ENCODE results near the gene TCEAL1. TPM values are rescaled to one million over a fixed set of nuclear protein-coding genes. Genes with fewer than 3 reads are reported as not detected.
"Not testable (repeated sequence)": the region's sequence is repeated elsewhere in the genome, so short reads cannot be mapped to it uniquely, and the experiment has no call there.

The TCEAL1 gene
- total and polyA plus RNA-seq, 5 donors = 33.5 to 42.5 (median 37.3) TPM

DNA sequence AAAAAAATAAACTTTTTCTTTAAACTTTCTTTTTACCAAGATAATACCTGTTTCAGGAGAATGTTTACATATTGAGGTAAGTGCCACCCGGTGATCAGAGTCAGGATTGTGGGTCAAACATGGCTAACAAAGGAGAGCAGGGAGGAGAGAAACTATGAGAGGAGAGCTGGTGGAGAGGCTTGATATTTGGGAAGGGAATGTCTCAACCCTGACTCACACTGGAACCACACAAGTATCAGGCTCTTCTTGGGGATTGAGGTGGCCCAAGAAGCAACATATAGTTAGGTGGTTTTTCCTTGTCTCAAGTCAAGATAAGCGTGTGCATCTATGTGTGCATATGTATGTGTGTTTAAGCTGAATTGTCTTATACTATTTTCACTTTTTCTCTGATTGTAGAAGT is 6.7 kb downstream of the TCEAL1 start:
- H3K27me3 ChIP-seq (ENCODE audit: control insufficient read depth, insufficient read depth) = no peaks in the 10 kb centered on the region
- DNase-seq (no peak), ATAC-seq (no peak)
- H3K27ac ChIP-seq (ENCODE audit: low read length) = no peak overlapping the region
- H3K4me3 ChIP-seq (ENCODE audit: low read length) = no peak overlapping the region
- 78% methylated on average over 2 of the region's 2 CpGs for WGBS
- no peaks in the 10 kb centered on the region for H3K9me3 ChIP-seq (ENCODE audit: control insufficient read depth, low read length)
- H3K4me1 ChIP-seq (ENCODE audit: control insufficient read depth, insufficient read depth, low read length) = no peaks in the 10 kb centered on the region
- intact Hi-C loops (cut with DNase I) = no loop called here

DNA sequence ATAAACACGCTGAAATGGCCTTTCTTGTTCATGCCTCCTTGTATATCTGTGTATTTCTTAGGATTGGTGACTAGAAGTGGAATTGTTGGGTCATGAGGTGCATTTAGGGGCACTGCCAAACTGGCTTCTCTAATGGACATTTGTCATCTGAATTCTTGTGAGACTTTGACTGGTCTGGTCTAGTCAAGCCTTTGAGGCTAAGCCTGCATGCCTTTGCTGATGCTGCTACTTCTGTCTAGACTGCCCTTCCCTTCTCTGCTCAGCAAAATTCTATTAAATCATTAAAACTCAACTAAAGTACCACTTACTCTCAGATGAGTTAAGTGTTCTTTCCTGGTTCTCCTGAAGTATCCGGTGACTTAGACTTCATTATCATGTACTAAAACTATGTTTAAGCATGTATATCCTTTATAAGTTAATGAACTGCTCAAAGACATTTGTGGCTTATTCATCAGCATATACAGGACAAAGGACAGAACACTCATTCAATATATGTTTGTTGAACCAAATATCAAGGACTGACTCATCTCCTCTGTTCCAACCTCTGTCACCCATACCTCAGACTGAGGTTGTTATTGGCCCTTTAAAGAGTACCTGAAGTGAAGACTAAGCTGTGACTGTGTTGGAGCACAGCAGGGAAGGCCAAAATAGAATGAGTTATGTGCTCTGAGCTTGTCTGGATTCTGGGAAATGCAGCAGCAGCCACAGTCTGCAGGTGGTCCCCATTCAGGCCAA is 9.0 kb downstream of the TCEAL1 start:
- H3K4me1 ChIP-seq (ENCODE audit: control insufficient read depth, insufficient read depth, low read length) = no peaks in the 10 kb centered on the region
- H3K4me3 ChIP-seq (ENCODE audit: low read length) = no peak overlapping the region
- DNase-seq = no peak
- no peaks in the 10 kb centered on the region for H3K9me3 ChIP-seq (ENCODE audit: control insufficient read depth, low read length)
- H3K27me3 ChIP-seq (ENCODE audit: control insufficient read depth, insufficient read depth) = no peaks in the 10 kb centered on the region
- intact Hi-C loops (cut with DNase I) = no loop called here
- H3K27ac ChIP-seq (ENCODE audit: low read length) = no peak overlapping the region
- ATAC-seq = no peak
- 89% methylated on average over 2 of the region's 2 CpGs for WGBS

DNA sequence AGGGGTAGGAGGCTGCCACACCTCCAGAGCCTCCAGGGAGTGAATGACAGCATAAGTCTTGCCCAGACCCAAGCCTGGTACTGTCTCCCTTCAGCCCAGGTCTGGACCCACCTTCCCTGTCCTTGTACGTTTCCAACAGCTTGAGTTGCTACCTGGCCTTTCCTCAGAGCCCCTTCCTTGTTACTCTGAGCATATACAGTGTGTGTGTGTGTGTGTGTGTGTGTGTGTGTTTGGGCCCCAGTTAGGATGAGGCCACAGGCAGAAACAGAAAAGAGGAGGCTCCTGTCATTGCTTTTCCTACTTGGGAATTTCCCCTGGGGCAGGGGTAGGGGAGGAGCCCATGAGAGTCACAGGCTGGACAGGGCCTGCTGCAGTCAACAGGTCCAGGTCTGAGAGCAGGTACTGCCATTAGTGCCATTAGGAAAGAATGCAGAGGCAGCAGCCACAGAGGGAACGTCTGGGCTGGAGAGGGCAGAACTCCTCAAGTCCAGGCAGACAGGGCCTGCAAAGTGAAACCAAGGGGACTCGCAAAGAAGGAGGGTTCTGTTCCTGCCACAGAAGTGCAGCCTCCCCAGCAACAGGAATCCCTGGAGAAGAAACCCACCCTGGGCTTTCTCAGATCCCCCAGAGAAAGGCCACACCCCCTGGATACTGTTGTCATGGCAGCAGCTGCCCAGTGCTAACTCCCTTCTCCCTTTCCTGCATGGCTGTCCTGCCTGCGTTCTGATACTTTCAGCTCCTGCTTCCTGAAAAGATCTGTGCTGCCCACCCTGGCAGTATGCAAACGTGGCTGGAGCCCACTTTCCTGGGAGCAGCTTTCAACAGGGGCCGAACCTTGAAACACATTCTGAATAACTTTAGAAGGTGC is 9.9 kb downstream of the TCEAL1 start:
- H3K4me3 ChIP-seq (ENCODE audit: low read length); DNase-seq; intact Hi-C loops (cut with DNase I); H3K27me3 ChIP-seq (ENCODE audit: control insufficient read depth, insufficient read depth); H3K27ac ChIP-seq (ENCODE audit: low read length); H3K9me3 ChIP-seq (ENCODE audit: control insufficient read depth, low read length); H3K4me1 ChIP-seq (ENCODE audit: control insufficient read depth, insufficient read depth, low read length); ATAC-seq: not testable (repeated sequence)
- WGBS = 36% methylated on average over 5 of the region's 6 CpGs

DNA sequence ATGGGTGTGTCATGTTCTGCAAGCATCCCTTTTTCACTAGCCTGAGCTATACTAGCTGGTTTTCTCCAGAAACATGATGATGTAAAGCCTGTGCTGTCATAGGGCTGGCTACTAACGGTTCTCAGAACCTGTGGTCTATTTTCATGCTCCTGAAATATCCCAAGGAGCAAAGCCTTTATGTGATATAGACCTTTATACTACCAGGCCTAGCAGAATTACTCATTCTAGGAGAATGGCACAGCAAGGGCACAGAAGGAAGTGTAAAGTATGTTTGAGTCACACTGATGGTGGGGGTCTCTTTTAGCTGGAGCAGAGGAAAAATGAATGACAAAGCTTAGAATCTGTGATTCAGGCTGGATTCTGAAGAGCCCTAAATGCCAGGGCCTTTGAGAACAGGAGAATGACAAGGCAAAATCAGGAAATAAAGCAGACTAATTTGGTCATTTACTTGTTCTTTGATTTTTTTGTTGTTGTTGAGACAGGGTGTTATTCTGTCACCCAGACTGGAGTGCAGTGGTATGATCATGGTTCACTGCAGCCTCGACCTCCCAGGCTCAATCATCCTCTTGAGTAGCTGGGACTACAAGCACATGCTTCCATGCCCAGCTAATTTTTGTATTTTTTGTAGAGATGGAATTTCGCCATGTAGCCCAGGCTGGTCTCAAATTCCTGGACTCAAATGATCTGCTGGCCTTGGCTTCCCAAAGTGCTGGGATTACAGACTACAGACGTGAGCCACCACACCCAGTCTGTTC is 11.8 kb downstream of the TCEAL1 start:
- no peaks in the 10 kb centered on the region for H3K4me1 ChIP-seq (ENCODE audit: control insufficient read depth, insufficient read depth, low read length)
- DNase-seq (no peak), ATAC-seq (no peak)
- no peak overlapping the region for H3K4me3 ChIP-seq (ENCODE audit: low read length)
- intact Hi-C loops (cut with DNase I) = no loop called here
- no peaks in the 10 kb centered on the region for H3K9me3 ChIP-seq (ENCODE audit: control insufficient read depth, low read length)
- WGBS = 80% methylated on average over 4 of the region's 4 CpGs
- no peaks in the 10 kb centered on the region for H3K27me3 ChIP-seq (ENCODE audit: control insufficient read depth, insufficient read depth)
- no peak overlapping the region for H3K27ac ChIP-seq (ENCODE audit: low read length)

DNA sequence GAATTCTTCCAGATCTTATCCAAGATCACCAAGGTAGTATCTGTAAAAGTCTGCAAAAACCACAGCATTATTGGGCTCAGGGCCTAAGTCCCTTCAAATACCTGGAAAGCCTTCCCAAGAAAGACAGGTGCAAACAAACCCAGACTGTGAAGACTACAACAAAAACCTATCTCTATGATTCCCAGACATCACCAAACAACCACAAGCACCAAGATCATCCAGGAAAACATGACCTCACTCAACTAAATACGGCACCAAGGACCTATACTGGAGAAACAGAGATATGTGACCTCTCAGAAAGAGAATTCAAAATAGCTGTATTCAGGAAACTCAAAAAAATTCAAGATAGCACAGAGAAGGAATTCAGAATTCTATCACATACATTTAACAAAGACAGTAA is 15.3 kb downstream of the TCEAL1 start:
- Histone ChIP-seq H3K27me3 (ENCODE audit: control insufficient read depth, insufficient read depth) (no peaks in the 10 kb centered on the region), H3K27ac (ENCODE audit: low read length) (no peak overlapping the region), H3K4me3 (ENCODE audit: low read length) (no peak overlapping the region), H3K4me1 (ENCODE audit: control insufficient read depth, insufficient read depth, low read length) (no peaks in the 10 kb centered on the region), H3K9me3 (ENCODE audit: control insufficient read depth, low read length) (no peaks in the 10 kb centered on the region)
- DNase-seq (no peak), ATAC-seq (no peak)
- 54% methylated on average over 1 of the region's 1 CpG for WGBS
- intact Hi-C loops (cut with DNase I) = no loop called here

DNA sequence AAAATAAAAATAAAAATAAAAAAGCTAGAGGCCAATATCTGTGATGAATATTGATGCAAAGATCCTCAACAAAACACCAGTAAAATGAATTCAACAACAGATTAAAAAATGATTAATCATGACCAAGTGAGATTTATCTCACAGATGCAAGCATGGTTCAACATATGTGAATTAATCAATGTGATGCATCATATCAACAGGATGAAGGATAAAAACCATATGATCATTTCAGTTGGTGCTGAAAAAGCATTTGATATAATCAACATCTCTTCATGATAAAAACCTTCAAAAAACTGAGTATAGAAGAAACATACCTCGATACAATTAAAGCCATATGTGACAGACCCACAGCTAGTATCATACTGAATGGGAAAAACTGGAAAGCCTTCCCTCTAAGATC is 18.9 kb downstream of the TCEAL1 start:
- Histone ChIP-seq H3K4me1 (ENCODE audit: control insufficient read depth, insufficient read depth, low read length) (no peaks in the 10 kb centered on the region), H3K4me3 (ENCODE audit: low read length) (no peak overlapping the region), H3K9me3 (ENCODE audit: control insufficient read depth, low read length) (no peaks in the 10 kb centered on the region), H3K27me3 (ENCODE audit: control insufficient read depth, insufficient read depth) (no peaks in the 10 kb centered on the region), H3K27ac (ENCODE audit: low read length) (no peak overlapping the region)
- intact Hi-C loops (cut with DNase I) = no loop called here
- ATAC-seq = no peak
- 76% methylated on average over 1 of the region's 1 CpG for WGBS
- no peak for DNase-seq

DNA sequence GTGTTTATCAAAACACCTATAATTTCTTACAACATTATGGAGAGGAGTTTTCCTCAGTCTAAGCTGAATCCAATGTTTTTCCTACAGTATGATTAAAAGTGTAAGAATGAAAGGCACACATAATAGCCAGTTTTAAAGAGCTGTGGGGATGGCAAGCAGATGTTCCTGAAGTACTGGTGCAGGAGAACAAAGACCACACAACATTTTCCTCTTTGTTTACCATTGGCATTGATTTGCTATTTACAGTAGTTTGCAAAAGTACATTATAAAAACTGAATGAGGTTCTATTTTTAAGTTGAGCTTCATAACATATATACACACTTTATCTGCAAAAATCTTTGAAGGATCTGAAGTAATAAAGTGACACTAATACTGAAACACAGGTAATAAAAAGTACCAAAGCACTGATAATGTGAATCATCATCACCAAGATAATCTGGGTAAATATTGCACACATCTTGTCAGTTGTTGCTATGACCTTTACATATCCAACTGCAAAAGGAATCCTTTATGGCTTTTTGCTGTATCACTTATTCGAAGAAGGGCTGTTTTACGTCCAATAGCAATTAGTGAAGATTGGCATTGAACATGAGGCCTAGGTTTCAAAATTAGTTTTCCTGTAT is 22.5 kb downstream of the TCEAL1 start:
- WGBS = 90% methylated on average over 2 of the region's 2 CpGs

DNA sequence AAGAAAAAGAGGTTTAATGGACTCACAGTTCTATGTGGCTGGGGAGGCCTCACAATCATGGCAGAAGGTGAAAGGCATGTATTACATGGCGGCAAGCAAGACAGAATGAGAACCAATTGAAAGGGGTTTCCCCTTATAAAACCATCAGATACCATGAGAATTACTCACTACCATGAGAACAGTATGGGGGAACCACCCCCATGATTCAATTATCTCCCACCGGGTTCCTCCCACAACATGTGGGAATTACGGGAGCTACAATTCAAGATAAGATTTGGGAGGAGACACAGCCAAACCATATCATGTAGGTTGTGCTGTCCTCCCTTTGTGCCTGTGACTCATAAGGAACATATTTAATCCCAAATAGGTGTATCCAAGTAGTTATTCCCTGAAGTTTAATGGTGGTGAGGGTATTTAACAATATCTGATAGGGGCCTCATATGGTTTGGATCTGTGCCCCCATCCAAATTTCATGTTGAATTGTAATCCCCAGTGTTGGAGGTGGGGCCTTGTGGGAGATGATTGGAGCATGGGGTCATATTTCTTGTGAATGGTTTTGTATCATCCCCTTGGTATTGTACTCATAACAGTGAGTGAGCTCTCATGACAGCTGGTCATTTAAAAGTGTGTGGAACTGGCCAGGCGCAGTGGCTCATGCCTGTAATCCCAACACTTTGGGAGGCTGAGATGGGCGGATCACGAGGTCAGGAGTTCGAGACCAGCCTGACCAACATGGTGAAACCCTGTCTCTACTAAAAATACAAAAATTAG is 26.6 kb downstream of the TCEAL1 start:
- H3K27ac ChIP-seq (ENCODE audit: low read length); H3K4me3 ChIP-seq (ENCODE audit: low read length); H3K4me1 ChIP-seq (ENCODE audit: control insufficient read depth, insufficient read depth, low read length); DNase-seq; H3K9me3 ChIP-seq (ENCODE audit: control insufficient read depth, low read length); ATAC-seq; H3K27me3 ChIP-seq (ENCODE audit: control insufficient read depth, insufficient read depth); intact Hi-C loops (cut with DNase I): not testable (repeated sequence)
- 84% methylated on average over 7 of the region's 7 CpGs for WGBS

More for the DNA sequence above, 22.5 kb downstream of the TCEAL1 start:
- Histone ChIP-seq H3K9me3 (ENCODE audit: control insufficient read depth, low read length) (no peaks in the 10 kb centered on the region), H3K27ac (ENCODE audit: low read length) (no peak overlapping the region), H3K4me3 (ENCODE audit: low read length) (no peak overlapping the region), H3K4me1 (ENCODE audit: control insufficient read depth, insufficient read depth, low read length) (no peaks in the 10 kb centered on the region), H3K27me3 (ENCODE audit: control insufficient read depth, insufficient read depth) (no peaks in the 10 kb centered on the region)
- no peak for DNase-seq
- intact Hi-C loops (cut with DNase I) = no loop called here
- ATAC-seq = no peak

DNA sequence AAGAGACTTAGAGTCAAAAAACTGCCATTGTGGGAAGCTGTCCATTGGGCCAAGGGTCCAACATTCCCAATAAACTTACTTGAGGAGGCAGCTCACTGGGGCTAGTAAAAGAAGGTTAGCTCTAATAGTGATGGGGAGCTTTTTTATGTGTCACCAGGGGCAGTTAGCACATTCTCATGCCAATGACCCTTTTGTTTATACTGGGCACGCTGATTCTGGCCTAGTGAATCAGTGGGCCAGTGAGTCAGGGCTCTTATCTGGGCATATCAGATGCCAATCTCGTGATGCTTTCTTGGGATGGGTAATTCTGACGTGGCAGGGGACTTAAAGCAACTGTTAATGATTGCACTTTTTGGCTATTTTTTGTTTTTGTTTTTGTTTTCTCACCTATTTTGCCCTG is 27.8 kb downstream of the TCEAL1 start:
- DNase-seq = no peak
- Histone ChIP-seq H3K27me3 (ENCODE audit: control insufficient read depth, insufficient read depth) (no peaks in the 10 kb centered on the region), H3K4me3 (ENCODE audit: low read length) (no peak overlapping the region), H3K27ac (ENCODE audit: low read length) (no peak overlapping the region), H3K9me3 (ENCODE audit: control insufficient read depth, low read length) (no peaks in the 10 kb centered on the region), H3K4me1 (ENCODE audit: control insufficient read depth, insufficient read depth, low read length) (no peaks in the 10 kb centered on the region)
- 64% methylated on average over 3 of the region's 3 CpGs for WGBS
- intact Hi-C loops (cut with DNase I) = no loop called here
- ATAC-seq = no peak

DNA sequence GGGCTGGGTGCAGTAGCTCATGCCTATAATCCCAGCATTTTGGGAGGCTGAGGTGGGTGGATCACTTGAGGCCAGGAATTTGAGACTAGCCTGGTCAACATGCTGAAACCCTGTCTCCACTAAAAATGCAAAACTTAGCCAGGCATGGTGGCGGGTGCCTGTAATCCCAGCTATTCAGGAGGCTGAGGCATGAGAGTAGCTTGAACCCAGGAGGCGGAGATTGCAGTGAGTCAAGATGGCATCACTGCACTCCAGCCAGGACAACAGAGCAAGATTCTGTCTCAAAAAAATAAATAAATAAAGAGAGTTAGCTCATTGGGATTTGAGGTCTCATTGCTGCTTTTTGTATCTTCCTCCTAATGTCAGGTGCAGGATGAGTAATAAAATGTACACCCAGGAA is 28.3 kb downstream of the TCEAL1 start:
- intact Hi-C loops (cut with DNase I); ATAC-seq; DNase-seq; H3K27ac ChIP-seq (ENCODE audit: low read length); H3K4me3 ChIP-seq (ENCODE audit: low read length); H3K4me1 ChIP-seq (ENCODE audit: control insufficient read depth, insufficient read depth, low read length); H3K9me3 ChIP-seq (ENCODE audit: control insufficient read depth, low read length); H3K27me3 ChIP-seq (ENCODE audit: control insufficient read depth, insufficient read depth): not testable (repeated sequence)
- 96% methylated on average over 2 of the region's 2 CpGs for WGBS
